Measurements from ENCODE around the gene LPGAT1. TPM values are rescaled to one million over a fixed set of nuclear protein-coding genes. Genes with fewer than 3 reads are reported as not detected.
"Not testable (repeated sequence)": the region's sequence is repeated elsewhere in the genome, so short reads cannot be mapped to it uniquely, and the experiment has no call there.

The LPGAT1 gene
- 13.7 and 36.2 TPM in 2 replicates for total RNA-seq (ENCODE audit: low replicate concordance)

- peak; percentile 43 for TF ChIP-seq CTCF (IDR thresholded peaks at IDR 0.05; ENCODE audit: insufficient read depth, low read length)
- peak; percentile 51 for DNase-seq (ENCODE audit: low read depth)
- peak within 1 kb of the TSS; percentile 81 for H3K4me3 ChIP-seq (ENCODE audit: low read depth, low read length)
Observed at GRCh38 chr1:211830328-211831142, at the start of gene LPGAT1. TSS of gene LPGAT1 (minus strand) at chr1:211830763. CDS start at chr1:211829296, 1,467 bp downstream.

GRCh38 chr1:211879475-211879874 lies 48.9 kb upstream of the LPGAT1 start:
- no peak for DNase-seq (ENCODE audit: low read depth)
- no peak overlapping the region for H3K4me3 ChIP-seq (ENCODE audit: low read depth, low read length)
- TF ChIP-seq CTCF (IDR thresholded peaks at IDR 0.05; ENCODE audit: insufficient read depth, low read length): no peak

GRCh38 chr1:211876851-211877590 lies 46.5 kb upstream of the LPGAT1 start:
- no peak overlapping the region for H3K4me3 ChIP-seq (ENCODE audit: low read depth, low read length)
- no peak for TF ChIP-seq CTCF (IDR thresholded peaks at IDR 0.05; ENCODE audit: insufficient read depth, low read length)
- peak; percentile 15 for DNase-seq (ENCODE audit: low read depth)

- TF ChIP-seq CTCF (IDR thresholded peaks at IDR 0.05; ENCODE audit: insufficient read depth, low read length): no peak
- DNase-seq (ENCODE audit: low read depth): no peak
- no peak overlapping the region for H3K4me3 ChIP-seq (ENCODE audit: low read depth, low read length)
Observed at GRCh38 chr1:211875541-211875940, 45.0 kb upstream of the LPGAT1 start.

GRCh38 chr1:211874521-211875347 lies 44.2 kb upstream of the LPGAT1 start:
- H3K4me3 ChIP-seq (ENCODE audit: low read depth, low read length): no peak overlapping the region
- TF ChIP-seq CTCF (IDR thresholded peaks at IDR 0.05; ENCODE audit: insufficient read depth, low read length): no peak

GRCh38 chr1:211873731-211874130 lies 43.2 kb upstream of the LPGAT1 start:
- DNase-seq (ENCODE audit: low read depth); H3K4me3 ChIP-seq (ENCODE audit: low read depth, low read length): not testable (repeated sequence)

More at GRCh38 chr1:211874521-211875347, 44.2 kb upstream of the LPGAT1 start:
- DNase-seq (ENCODE audit: low read depth): no peak

Measured in fibroblast of the aortic adventitia (primary cell).